Stimulated activated CD4-positive, alpha-beta T cell treated with anti-CD3 and anti-CD28 coated beads, Interleukin-15, amount 100 ng/mL, for 48 hours (primary cell): Measurements from ENCODE around the gene PSAPL1.

ENCODE experiments used
- DNase-seq, 2 donors: peaks; one replicate each; pipeline ENCODE4 v3.0.0-alpha.2; 2020; ENCODE audit warnings: low read depth in 2 of 2

The PSAPL1 gene

DNA sequence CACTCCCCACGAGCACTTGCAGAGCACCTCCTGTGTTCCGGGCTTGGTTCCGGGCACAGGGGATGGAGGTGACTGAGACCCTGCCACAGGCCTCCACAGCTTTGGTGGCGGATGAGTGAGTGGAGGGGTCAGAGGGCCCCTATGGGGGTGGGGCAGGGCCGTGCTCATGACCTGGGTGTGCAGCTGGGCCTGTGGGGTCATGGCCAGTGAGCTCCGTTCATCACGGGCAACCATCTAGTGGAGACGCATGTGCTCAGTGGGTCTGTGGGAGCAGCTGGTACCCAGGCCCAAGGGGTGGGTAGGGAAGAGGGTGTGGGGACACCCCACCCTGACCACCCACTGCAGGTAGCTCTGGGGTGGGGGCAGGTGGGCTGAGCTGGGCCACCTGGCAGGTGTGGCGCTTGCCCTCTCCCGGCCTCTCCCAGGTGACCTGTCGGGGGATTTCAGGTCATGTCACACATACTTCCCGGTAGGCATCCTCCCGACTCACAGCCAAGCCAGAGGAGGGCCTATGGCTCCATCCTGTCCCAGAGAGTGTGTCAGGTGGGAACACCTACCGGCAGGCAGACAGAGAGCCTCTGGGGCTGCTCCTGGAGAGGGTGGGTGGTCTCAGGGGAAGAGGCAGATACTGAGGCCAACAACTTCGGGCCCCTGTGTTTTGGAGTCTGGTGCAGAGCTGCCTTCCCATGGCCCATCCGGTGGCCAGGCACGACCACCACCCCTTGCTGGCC lies 3.6 kb downstream of the PSAPL1 start:
- no peak for DNase-seq

DNA sequence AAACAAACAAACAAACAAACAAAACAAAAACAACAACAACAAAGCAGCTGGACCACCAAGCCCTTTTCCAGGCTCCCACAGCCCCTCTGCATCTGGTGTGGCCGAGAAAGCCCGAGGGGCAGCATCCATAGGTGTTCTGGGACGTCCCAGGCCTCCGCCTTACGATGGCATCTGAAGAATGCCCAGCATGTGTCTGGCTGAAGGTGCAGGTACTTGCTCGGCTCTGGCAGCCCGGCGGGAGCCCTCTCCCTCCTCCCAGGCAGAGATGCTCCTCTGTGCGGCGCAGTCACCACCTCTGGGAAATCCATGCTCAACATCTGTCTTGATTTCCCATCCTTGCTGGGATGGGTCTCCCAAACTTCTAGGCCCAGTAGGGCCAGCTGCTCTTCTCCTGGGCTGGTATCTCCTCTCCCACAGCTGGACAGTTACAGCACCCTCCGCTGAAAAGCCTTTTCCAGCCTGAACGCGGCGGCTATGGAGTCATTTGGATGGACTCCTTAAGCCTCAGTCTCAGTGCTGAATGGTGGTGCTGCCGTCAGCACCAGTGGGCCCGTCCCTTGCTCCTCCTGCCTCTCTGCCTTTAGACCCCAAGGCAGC lies 4.3 kb downstream of the PSAPL1 start:
- no peak for DNase-seq

DNA sequence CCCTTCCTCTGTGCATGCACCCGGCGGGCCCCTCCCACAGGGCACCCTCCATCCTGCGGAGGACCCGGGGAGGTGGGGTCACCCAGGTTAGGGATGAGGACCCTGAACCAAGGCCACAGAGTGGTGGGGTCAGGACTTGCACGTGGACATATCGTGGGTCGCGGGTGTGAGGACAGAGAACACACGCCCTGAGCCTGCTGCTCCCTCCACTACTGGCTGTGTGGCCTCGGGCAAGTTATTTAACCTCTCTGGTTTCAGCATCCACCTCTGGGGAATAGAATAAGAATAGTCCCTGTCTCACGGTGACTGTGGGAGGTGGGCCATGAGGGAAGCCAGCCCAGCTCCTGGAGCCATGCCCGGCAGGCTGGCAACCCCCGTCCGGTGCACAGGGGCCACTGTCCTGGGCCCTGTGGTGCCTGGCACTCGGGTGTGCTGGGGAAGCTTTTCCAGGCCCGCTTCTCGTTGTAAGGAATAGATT lies 5.1 kb downstream of the PSAPL1 start:
- no peak for DNase-seq

DNA sequence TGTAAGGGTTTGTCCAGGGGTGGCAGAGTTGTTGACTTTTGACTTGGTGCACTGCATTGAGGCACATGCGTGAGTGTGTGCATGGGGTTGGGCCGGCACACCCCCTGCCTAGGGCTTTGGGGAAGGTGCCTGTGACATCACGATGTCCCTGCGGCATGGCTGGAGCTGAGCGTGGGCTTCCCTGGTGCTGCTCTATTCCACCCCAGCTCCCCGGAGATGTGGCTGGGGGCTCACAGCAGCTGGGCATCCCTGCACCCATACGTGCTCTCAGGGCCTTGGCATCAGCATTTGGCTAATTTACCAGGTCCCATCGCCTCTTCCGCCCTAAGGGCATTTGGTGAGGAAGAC lies 5.7 kb downstream of the PSAPL1 start:
- DNase-seq, result no peak

DNA sequence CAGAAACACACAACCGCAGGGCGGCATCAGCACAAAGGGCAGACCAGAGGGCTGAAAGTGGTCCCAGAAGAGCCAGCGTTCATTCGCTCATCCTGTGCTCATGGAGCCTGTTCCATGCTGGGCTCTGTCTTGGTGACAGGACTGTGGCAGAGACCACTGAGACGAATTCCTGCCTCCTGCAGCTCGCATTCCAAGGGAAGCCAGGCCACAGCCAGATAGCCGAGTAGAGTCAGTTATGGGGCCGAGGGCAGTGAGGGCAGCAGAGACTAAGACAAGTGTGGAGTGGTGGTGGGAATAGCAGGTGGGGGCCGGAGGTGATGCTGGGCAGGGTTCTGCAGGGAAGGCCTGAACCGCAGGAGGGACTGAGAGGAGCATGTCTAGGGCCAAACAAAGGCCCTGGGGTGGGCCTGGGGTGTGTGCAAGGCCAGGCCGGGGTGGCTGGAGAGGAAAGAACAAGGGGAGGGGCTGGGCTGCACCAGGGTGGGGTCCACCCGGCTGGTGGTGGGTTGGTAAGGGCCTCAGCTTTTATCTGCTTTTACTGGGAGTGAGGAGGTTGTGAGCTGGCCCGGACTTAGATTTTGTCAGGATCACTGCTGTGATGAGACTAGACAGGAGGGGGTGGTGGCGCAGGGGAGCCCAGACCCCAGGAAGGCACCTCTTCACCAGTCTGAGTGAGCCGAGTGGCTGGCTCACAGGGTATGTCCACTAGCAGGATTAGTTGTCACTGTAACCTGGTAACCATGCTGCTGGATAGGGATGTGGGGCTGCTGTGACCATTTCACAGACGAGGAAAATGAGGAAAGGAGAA lies 6.3 kb downstream of the PSAPL1 start:
- DNase-seq, result no peak

DNA sequence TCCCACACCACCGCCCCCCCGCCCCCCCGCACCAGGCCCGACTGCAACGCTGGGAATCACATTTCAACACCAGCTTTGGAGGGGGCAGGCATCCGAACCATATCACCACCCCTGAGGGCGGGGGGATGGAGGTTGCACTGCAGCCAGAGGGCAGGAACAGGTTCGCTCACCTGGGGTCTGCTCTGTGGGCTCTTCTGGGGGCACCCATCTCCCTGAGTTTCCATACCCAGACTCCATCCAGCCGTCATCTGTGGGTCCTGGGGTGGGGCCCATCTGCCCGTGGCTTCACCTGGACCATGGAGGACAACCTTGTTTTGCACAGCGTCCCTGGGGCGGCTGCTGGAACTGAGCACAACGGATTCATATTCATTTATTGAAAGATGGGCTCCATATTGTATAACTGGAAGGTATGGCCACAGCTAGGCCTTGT lies 6.9 kb downstream of the PSAPL1 start:
- no peak for DNase-seq

DNA sequence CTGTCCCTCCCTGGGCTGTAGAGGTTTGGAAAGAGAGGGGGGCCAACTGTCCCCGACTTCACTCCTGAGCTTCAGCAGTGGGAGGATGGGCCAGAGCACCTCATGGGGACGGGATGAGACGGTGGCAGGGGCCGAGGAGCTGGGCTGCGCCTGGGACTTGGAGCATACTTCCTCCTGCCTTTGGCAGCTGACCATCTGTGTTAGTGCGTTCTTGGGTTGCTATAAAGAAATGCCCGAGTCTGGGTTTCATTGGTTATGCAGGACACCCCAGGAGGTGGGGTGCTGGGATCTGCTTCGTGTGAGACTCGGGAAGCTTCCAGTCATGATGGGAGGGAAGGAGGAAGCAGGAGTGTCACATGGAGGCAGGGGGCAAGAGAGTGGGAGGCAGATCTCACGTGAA lies 7.4 kb downstream of the PSAPL1 start:
- DNase-seq, result no peak

DNA sequence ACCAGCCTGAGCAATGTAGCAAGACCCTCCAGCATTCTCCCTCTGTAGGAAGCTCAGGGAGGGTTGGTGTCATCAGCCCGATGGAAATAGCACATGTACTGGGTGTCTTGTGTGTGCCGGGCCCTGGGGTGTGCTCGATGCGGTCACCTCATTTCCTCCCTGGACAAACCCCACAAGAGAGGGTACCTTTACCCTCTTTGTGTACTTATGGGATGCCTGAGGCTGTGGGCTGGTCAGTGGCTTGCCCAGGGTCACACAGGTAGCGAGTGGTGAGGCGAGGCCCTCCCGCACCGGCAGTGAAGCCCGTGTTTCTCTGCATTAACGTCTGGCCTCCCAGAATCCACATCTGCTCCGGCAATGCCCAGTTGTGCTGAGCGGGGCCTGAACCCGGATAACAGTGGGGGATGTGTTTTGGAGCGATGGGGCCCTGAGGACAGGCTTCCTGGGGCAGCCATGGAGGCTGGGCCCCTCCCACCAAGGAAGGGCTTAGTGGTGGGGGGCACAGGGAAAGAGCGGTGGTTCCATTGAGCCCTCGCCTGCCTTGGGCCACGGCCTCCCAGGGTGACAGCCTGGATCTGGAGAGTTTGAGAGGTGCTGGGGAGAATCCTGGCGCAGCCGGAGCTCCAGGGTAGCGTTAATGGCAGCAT lies 8.1 kb downstream of the PSAPL1 start:
- no peak for DNase-seq

DNA sequence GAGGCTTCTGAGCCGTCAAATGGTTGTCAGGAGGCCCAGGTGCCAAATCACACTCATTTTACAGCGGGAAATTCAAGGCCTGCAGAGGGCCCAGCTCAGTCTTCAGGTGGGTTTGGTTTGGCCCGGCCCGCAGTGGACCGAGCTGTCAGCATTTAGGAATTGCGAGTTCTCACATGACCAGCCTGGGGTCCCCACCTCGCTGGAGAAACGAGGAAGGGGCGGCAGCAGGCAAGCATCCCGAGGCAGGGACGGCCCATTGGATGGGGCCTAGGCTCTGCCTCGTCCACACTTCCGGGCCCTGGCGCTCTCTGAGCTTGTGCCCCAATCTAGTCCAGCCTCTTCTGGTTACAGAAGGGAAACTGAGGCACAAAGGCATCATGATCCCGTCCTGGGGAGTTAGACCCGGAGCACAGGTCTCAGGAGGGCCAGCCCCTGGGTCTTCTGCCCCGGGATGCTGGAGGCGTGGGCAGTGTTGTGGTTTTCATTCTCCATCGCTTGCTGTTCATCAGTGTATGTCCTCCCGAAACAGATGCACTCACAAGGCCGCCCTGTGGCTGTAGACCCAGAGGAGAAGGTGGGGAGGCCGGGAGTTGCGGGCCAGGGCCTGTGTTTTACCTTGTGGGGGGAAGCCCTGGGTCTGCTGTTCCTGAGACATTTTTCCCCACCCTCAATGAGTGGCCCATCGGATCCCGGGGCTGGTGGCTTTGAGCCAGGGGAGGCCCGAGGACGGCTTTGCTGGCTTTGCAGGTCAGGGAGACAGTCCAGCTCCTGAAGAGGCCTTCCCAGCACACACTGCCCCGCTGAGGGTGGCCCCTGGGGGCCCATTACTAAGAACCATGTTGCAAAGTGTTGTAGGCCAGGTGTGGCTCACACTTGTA lies 8.9 kb downstream of the PSAPL1 start:
- no peak for DNase-seq

DNA sequence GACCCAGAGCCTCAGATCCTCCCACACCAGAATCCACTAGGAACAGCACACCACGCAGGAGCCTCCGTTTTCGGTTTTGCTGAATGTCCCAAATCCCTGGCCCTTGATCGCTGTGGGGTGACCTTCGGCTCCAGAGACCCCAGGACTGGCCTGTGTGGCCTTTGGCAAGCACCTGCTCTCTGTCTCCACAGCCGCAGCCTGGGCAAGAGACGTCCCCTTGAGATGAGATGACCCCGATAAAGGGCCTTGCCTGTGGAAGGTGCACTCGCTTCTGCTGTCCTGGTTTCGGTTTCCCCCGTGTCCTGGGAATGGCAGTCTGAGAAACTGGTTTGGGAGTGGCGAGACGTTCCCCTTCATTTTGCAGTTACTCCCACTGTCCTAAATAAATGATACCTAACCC lies 9.6 kb downstream of the PSAPL1 start:
- no peak for DNase-seq

DNA sequence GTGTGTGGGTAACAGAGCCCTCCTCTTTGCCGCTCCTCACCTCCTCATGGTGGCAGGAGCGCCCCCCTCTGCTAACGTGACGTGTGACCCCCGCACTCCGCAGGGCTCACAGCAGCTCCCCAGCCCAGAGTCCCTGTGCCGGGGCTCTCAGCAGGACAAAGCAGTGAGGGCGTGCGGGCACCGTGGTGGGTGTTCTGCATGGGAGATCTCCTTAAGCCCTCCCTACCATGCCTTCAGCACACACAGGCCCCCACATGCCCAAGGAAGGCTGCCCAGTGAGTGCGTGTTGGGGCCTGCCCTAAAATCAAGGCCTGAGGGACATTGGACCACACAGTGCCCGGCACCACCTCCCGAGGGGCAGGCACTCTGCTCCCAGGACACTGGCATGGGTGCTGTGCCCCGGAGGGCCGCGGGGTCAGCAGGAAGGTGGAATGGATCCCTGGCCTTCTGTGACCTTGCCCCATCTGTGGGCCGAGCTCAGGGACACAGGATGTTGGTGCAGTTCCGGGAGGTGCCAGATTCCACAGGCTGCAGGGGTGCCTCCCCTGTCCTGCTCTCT lies 10.1 kb downstream of the PSAPL1 start:
- no peak for DNase-seq

DNA sequence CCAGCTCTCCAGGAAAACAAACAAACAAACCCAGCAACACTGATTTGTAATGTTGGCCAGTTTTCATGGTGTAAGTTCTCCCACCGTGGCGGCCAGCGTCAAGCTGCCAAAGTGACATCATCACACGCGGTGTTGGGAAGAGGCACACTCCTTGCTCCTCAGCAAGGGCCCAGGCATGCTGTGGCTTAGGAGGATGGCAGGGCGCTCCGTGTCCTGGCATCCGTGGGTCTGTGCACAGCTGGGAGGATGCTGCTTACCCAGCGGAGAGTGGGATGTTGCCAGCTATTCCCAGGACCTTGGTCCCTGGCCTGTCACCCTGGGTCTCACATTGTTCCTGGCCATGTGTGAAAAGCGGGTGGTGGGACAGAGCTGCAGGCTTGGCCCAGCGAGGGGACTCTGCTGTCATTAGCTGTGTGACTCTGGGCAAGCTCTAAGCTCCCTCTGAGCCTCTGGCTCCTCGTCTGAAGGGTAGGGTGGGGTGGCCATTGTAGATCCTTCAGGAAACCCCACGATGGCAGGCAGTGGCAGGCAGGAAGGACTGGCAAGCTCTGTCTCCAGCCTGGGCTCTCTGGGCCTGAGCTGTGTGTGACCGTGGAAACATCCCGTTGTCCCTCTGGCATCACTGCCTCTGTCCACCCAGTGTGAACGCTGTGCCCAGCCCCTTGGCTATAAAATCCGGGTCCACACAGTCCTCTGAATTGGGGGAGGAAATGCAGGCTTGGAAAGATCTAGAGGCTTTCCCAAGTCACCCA lies 10.8 kb downstream of the PSAPL1 start:
- DNase-seq, result no peak

DNA sequence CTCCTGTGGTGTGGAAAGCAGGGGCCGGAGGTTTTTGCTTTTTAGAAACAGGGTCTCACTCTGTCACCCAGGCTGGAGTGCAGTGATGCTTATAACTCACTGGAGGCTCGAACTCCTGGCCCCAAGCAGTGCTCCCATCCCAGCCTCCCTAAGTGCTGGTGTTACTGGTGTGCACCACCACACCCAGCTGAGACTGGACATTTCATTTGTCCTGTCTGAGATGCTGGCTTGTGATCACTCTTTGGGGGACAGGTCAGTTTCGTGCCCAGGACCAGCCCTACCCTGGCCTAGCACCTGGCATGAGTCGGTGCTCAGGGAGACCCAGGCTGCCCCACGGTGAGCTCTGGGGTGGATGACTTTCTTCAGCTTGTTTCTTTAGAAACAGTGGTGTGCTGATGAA lies 11.3 kb downstream of the PSAPL1 start:
- DNase-seq, result no peak

DNA sequence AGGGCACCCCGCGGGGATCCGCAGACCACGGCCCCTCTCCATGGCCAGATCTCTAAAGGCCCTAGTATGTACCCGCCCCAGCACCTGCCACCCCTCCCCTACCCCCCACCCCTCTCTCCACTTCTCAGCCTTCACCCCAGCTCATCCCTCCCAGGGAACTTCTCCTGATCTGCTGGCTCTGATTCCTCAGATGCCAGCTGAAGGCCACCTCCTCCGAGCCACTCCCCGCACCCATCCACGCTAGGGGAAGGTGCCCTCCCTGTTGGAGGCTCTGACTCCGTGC lies 11.9 kb downstream of the PSAPL1 start:
- DNase-seq, result no peak

DNA sequence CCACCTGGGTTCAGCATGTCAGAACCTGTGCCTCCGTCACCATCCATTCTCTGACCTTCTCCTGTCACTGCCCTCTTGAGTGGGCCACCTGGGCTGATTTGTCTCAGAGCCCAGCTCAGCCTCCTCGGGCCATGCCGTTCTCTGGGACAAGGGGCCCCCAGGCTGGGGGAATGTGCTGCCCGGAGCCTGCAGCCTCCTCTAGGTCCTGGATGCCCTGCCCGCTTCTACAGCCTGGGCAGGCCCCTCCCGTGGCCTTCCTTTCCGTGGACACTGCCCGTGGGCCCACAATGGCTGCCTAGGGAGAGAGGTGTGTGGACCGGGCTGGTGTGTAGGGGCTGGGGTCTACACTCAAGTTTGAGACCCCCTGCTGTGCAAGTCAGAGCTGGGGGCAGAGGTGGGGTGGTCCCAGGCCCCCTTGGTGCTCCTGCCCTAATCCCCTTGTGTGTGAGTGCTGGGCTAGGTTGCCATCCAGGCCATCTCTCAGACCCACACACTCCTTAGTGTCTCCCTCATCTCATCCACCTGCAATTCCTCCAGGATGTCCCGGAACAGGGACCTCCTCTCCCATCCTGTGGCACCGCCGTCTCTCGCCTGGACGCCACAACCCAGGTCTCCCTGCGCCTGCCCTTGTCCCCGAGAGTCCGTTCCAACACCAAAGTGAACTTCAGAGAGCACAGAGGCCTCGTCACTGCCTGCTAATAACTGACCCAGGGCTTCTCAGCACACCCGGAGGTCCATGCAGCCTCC lies 12.4 kb downstream of the PSAPL1 start:
- DNase-seq, result no peak

DNA sequence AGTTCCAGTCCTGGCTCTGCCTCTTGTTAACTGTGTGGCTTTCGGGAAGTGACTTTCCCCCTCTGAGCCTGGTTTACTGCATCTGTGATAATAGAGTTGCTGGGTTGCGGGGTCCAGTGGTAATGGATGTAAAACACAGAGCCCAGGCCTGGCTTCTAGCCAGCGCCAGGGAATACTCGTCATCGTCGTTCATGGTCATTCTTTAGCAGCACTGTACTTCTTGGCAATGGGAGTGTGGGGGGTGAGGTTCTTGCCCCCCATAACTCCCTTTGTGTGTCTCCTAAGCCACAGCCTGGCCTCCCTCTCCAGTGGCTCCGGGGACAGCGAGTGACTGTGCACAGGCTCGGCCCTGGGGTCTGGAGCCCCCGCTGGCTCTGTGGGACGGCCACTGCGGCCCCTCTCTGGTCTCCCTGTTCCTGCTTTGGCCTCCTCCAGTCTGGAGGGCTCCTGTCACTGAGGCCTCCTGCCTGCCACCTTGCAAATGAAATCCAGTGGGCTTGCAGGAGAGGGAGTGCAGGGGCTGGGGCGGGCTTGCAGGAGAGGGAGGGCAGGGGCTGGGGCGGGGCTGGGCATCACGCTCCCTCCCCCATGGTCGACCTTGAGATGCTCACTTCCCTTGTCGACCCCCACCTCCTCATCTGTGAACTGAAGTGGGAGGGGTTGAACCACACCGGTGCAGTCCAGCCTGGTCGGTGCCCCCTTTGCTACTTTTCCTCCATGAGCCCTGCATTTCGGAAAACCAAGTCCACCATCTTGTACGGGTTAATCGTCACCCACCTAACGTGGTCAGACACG lies 13.2 kb downstream of the PSAPL1 start:
- DNase-seq, result no peak

DNA sequence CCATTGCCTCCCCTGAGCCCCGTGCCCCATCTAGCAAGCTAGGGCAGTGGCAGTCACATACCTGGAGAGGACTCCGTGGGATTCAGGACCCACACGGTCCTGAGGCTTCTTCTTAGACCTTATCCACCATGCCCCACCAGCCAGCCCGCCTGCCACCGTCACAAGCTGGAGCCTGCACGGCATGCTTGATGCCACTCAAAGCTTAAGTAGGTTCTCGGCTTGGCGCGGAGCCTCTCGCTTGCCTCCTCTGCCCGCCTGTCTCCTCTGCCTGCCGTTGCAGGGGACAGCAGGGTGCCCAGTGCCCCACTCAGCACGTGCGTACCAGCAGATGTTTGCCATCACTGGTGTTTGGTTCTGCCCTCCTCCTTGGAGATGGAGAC lies 14.1 kb downstream of the PSAPL1 start:
- DNase-seq, result no peak

DNA sequence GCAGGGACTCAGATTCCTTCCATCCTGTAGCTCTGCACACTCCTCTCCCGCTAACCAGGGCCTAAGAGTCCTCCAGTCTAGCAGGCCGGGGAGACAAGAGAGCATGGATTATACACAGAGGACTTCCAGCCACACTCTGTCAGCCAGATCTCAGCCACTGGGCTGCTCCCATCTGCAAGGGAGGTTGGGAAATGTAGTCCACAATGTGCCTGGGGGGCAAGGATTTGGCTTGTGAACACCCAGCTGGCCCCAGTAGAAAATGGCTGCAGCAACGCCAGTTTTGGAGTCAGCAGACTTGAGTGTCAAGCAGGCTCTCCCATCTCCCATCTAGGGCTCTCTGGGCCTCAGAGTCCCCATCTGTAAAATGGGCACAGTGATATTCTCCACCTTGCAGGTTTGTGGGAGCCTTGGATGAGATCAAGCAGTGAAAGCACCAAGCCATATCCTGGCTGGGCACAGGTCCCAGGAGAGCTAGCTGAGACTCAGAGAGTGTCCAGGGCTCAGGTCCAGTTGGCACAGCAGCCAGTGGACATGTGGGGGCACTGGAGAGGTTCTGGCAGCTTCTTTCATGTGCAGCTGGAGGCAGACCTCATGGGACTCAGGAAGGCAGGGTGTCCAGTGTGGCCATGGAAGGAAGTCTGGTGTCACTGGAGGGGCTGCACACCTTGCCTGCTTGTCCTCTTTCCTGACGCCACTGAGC lies 14.6 kb downstream of the PSAPL1 start:
- DNase-seq, result no peak
